MM.1S (cell line): Measurements from ENCODE around the gene ADIPOR2.
"Not testable (repeated sequence)": the region's sequence is repeated elsewhere in the genome, so short reads cannot be mapped to it uniquely, and the experiment has no call there.

Experiments
- DNase-seq: peaks from one replicate; pipeline ENCODE4 v3.0.0-alpha.2; 2015
- H2AFZ ChIP-seq: fragments of 300-600 bp; sonication (generic); 2 replicates; pipeline ENCODE4 v1.6.0; 2016; ENCODE audit warnings: antibody characterized with exemption, low read length
- H3F3A ChIP-seq: fragments of 300-600 bp; sonication (generic); 2 replicates; pipeline ENCODE4 v1.6.1; 2016; ENCODE audit warnings: mild to moderate bottlenecking, antibody characterized with exemption, low read length, moderate library complexity, mixed read lengths; ENCODE audit not compliant: insufficient read depth
- H3K27ac ChIP-seq: fragments of 300-600 bp; sonication (generic); 2 replicates; pipeline ENCODE4 v1.5.1; 2016; ENCODE audit warnings: mild to moderate bottlenecking, low read length
- H3K27me3 ChIP-seq: fragments of 300-600 bp; sonication (generic); replicated peaks from 2 replicates; pipeline ENCODE4 v1.6.0; 2016; ENCODE audit warnings: low read length; ENCODE audit not compliant: insufficient read depth
- H3K36me3 ChIP-seq: fragments of 300-600 bp; sonication (generic); replicated peaks from 2 replicates; pipeline ENCODE4 v1.6.1; 2016; ENCODE audit warnings: mild to moderate bottlenecking, low read length, mixed read lengths; ENCODE audit not compliant: insufficient read depth
- H3K4me1 ChIP-seq: fragments of 300-600 bp; sonication (generic); 2 replicates; pipeline ENCODE4 v1.6.1; 2016; ENCODE audit warnings: low read length, mixed read lengths
- H3K4me2 ChIP-seq: fragments of 300-600 bp; sonication (generic); 2 replicates; pipeline ENCODE4 v1.6.0; 2016; ENCODE audit warnings: low read depth, low read length
- H3K4me3 ChIP-seq: fragments of 300-600 bp; sonication (generic); 2 replicates; pipeline ENCODE4 v1.5.1; 2016; ENCODE audit warnings: low read length, mixed read lengths
- H3K79me2 ChIP-seq: fragments of 300-600 bp; sonication (generic); 2 replicates; pipeline ENCODE4 v1.6.1; 2016; ENCODE audit warnings: mixed run types, low read length, mixed read lengths
- H3K9ac ChIP-seq: fragments of 300-600 bp; sonication (generic); 2 replicates; pipeline ENCODE4 v1.6.1; 2016; ENCODE audit warnings: low read length, mixed read lengths
- H3K9me2 ChIP-seq: fragments of 300-600 bp; sonication (generic); replicated peaks from 2 replicates; pipeline ENCODE4 v1.6.1; 2016; ENCODE audit warnings: mild to moderate bottlenecking, low read length, mixed read lengths; ENCODE audit not compliant: insufficient read depth
- H3K9me3 ChIP-seq: fragments of 300-600 bp; sonication (generic); replicated peaks from 2 replicates; pipeline ENCODE4 v1.6.1; 2016; ENCODE audit warnings: mild to moderate bottlenecking, low read length, mixed read lengths; ENCODE audit not compliant: insufficient read depth
- H4K20me1 ChIP-seq: fragments of 300-600 bp; sonication (generic); 2 replicates; pipeline ENCODE4 v1.6.1; 2016; ENCODE audit warnings: mild to moderate bottlenecking, low read length, moderate library complexity, mixed read lengths; ENCODE audit not compliant: insufficient read depth

The ADIPOR2 gene

DNA sequence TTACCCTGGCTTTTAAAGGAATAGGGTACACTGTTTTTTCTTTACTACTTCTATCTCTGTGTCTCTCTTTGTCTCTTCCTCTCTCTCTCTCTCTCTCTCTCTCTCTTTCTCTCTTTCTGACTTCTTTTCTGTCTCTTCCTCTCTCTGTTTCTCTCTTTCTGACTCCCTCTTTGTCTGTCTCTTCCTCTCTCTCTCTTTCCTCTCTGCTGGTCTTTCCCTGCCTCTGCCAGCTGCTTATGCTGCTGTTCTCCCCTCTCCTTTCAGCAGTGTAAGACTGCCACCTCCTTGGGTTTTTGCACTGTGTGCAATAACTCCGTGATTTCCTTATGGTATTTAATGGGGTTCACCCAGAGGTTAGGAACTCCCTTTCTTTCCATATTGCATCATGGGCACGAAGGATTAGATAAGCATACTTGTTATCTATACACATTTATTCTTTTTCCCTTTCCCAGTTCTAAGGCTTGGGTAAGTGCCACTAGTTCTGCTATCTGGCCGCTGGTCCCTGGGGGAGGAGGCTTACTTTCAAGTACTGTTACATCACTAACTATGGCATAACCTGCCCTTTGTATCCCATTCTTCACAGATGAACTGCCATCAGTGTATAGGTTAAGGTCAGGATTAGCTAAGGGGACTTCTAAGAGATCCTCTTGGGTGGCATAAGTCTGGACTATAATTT, 20.8 kb downstream of the ADIPOR2 start:
- not testable (repeated sequence) for H3K36me3 ChIP-seq, H3K27me3 ChIP-seq, DNase-seq, H3K27ac ChIP-seq, H3K4me3 ChIP-seq, H3K9ac ChIP-seq, H3K4me2 ChIP-seq, H2AFZ ChIP-seq, H3K9me3 ChIP-seq, H3K9me2 ChIP-seq, H4K20me1 ChIP-seq, H3F3A ChIP-seq
- peaks cover 92% of the 10 kb centered on the region for H3K79me2 ChIP-seq
- peaks cover 13% of the 10 kb centered on the region for H3K4me1 ChIP-seq

DNA sequence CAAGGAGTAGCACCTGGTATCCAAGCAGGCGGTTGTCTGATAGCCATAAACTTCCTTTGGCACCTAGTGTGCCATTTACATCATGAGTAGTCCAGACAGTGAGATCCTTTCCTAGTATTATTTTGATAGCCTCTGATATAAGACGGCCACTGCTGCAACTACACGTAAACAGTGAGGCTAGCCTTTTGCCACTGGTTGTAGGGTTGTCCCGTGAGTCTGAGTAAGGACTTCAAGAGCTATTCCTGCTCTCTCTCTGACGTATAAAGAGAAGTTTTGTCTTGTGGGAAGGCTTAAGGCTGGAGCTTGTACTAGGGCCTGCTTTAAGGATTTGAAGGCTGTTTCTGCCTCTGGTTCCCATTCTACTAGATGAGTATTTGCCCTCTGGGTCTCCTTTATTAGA, 21.4 kb downstream of the ADIPOR2 start:
- DNase-seq, result not testable (repeated sequence)

DNA sequence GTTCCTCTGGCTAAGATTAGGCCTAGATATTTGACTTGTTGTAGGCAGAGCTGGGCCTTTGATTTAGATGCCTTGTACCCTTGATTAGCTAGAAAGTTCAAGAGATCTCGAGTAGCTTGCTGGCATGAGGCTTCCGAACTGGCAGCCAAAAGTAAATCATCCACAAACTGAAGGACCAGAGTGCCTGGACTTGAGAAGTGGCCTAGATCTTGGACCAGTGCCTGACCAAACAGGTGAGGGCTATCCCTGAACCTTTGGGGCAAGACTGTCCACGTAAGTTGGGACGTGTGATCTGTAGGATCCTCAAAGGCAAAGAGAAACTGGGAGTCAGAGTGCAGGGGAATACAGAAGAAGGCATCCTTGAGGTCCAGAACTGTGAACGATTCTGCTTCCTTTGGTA, 22.0 kb downstream of the ADIPOR2 start:
- H3K79me2 ChIP-seq, result peaks cover 92% of the 10 kb centered on the region
- DNase-seq, H3K27ac ChIP-seq, H3F3A ChIP-seq, H3K9ac ChIP-seq, H3K9me2 ChIP-seq, H3K27me3 ChIP-seq, H3K9me3 ChIP-seq, H2AFZ ChIP-seq, H3K36me3 ChIP-seq, H3K4me3 ChIP-seq, H4K20me1 ChIP-seq, H3K4me2 ChIP-seq: not testable (repeated sequence)
- H3K4me1 ChIP-seq, result peaks cover 13% of the 10 kb centered on the region

More for the DNA sequence above, 21.4 kb downstream of the ADIPOR2 start:
- H3K9me2 ChIP-seq, H3F3A ChIP-seq, H2AFZ ChIP-seq, H3K4me3 ChIP-seq, H3K9me3 ChIP-seq, H3K27me3 ChIP-seq, H4K20me1 ChIP-seq, H3K9ac ChIP-seq, H3K27ac ChIP-seq, H3K4me2 ChIP-seq, H3K36me3 ChIP-seq: not testable (repeated sequence)
- Histone ChIP-seq H3K4me1 (peaks cover 13% of the 10 kb centered on the region), H3K79me2 (peaks cover 92% of the 10 kb centered on the region)

DNA sequence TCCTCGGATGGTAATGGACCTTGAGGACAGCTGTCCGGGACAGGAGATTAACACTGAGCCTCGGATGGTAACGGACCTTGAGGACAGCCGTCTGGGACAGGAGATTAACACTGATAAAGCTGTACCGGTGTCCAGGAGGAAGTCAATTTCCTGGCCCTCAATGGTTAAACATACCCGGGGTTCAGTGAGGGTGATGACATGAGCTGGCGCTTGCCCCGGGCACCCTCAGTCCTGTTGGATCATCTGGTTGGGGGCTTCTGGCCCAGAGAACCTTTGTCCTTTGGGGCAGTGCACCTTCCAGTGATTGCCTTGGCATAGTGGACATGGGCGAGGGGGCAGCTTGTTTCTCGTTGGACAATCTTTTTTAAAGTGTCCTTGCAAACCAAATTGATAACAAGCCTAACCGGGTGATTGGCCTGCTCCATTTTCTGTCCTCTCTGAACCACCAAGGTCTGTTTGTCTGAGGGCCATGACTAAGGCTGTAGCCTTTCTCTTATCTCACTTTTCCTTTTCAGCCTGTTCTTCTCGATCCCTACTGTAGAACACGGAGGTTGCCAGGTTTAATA, 23.0 kb downstream of the ADIPOR2 start:
- H3K27me3 ChIP-seq, H3K27ac ChIP-seq, H3F3A ChIP-seq, H3K4me3 ChIP-seq, H3K9me3 ChIP-seq, H4K20me1 ChIP-seq, H3K4me2 ChIP-seq, DNase-seq, H2AFZ ChIP-seq, H3K9me2 ChIP-seq, H3K36me3 ChIP-seq, H3K9ac ChIP-seq: not testable (repeated sequence)
- peaks cover 13% of the 10 kb centered on the region for H3K4me1 ChIP-seq
- H3K79me2 ChIP-seq, result peaks cover 92% of the 10 kb centered on the region

DNA sequence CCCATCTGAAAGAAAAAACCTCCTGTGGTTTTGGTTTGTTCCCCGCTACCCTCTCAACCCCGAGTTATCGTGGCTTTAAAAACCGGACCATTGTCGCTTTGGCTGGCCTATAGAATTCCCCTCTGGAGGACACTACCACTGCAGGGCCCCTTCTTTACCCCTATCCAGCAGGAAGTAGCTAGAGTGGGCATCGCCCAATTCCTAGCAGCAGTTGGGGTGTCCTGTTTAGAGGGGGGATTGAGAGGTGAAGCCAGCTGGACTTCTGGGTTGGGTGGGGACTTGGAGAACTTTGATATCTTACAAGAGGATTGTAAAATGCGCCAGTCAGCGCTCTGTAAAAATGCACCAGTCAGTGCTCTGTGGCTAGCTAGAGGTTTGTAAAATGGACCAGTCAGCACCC, 24.6 kb downstream of the ADIPOR2 start:
- H3K9ac ChIP-seq, result not testable (repeated sequence)

More for the DNA sequence above, 24.6 kb downstream of the ADIPOR2 start:
- DNase-seq, H3K9me3 ChIP-seq, H4K20me1 ChIP-seq, H3K9me2 ChIP-seq, H2AFZ ChIP-seq, H3F3A ChIP-seq, H3K36me3 ChIP-seq, H3K4me2 ChIP-seq, H3K4me3 ChIP-seq, H3K27ac ChIP-seq, H3K27me3 ChIP-seq: not testable (repeated sequence)
- Histone ChIP-seq H3K79me2 (peaks cover 92% of the 10 kb centered on the region), H3K4me1 (peaks cover 13% of the 10 kb centered on the region)
